Epithelial cell of alveolus of lung (primary cell): Measurements from ENCODE around the gene SOX15. TPM values are rescaled to one million over a fixed set of nuclear protein-coding genes. Genes with fewer than 3 reads are reported as not detected.

Experiments used
- total RNA-seq: library from RNA; depleted of rRNA; stranded (reverse); fragments of >200 nt; gene quantifications from 2 replicates; pipeline ENCODE4 v1.2.1, GENCODE V29; 2015

The SOX15 gene
- 0.52 and 2.8 TPM in 2 replicates for total RNA-seq

DNA sequence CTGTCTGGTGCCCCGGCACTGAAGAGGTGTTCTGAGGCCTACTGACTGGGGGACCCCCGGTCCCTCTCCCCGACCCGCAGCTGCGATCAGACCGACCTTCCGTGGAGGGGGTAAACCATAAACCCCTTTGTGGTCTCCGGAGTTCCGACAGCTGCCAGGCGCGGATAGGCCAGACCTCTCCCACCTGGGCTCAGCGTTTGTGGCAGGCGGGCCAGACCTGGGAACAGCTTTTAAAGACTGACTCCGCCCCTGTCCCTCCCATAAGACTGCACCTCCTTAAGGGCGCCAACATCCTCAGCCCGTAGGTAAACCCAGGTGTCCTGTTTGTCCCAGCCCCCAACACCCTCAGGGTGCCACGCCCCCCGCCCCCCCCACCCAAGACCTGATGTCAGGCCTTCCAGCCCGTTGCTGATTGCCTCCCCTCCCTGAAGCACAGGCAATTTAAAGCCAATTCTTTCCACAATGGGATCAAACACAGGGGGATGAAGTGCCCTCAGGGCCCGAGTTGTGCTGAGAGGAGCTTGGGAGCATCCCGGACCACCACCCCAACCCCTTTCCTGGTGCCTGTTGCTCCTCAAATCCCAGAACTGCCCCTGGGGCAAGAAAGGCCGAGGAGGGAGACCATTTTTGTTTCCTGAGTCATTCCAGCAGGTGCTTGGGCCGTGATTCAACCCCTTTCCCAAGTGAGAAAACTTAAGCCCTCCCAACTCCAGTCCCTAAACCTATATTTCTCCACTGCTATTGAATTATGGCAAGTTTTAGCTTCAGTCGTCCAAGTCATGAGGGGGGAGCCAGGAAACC lies at the start of gene SOX15:
Gene SOX15, minus strand, starts transcription at position 204 of the 801 bp plus-strand sequence. CDS start 418 bp downstream, outside the sequence.

DNA sequence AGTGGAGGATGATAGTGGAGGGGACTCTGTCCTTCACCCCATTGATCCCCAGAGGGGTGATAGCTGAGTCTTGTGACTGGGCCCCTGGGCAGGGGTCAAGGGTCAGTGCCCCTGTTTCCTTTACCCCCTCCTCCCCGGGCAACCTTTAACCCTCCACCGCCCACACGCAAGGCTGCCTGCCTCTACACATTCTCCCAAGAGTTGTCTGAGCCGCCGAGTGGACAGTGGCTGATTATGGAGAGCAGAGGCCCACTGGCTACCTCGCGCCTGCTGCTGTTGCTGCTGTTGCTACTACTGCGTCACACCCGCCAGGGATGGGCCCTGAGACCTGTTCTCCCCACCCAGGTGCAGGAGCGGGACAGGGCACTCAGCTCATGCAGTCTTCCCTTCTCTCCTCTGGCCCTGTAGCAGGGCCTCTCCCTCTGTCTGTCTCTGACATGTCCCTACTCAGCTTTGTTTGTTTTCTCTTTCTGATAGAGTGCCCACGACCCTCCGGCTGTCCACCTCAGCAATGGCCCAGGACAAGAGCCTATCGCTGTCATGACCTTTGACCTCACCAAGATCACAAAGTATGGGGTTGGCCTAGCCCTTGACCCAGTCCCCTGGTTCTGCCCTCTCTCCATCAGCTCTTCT lies 40.2 kb upstream of the SOX15 start, which contains the start of gene SHBG:
Gene SHBG, plus strand, starts transcription at position 197 of the 633 bp plus-strand sequence. Its CDS starts 38 bp downstream, at position 235.

DNA sequence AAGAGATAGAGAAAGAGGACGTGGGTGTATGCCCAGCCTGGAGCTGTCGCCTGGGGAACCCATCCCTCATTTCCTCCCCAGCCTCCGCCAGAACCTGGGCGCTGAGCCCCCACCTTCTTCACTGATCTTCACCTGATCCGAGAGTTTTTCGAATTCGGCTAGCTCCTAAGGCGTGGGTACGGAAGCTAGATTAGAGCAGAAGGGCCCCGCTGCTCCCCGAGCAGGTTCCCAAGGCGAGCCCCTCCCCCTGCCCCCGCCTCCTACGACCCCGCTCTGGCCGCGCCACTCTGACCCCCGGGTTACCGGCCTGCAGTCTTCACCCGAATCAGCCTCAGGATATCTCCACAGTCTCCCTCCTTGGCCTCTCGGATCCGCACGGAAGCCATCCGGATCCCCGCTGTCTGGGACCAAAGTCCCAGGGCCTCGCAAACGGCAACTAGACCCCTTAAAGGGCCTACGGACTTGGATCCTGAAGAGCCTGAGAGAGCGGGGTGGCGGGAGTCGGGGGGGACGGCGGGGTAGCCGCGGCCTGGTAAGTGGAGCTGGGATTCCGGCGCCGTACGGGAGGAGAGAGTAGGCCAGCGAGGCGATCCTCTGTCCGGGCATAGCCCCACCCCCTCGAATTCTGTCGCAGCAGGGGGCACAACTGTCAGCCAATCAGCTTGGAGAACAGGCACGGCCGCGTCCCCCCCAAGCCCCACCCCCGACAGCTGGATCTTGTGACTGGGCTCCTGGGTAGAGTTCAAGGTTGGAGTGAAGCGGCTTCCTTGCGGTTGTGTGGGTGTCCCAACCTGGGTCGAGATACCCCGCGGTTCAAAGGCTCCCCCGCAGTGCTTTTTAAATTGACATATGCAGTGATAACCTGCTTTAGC lies 37.6 kb upstream of the SOX15 start, which contains the start of gene SAT2:
Gene SAT2, minus strand, starts transcription at position 572 of the 872 bp plus-strand sequence. Its CDS starts 186 bp downstream, at position 386.

DNA sequence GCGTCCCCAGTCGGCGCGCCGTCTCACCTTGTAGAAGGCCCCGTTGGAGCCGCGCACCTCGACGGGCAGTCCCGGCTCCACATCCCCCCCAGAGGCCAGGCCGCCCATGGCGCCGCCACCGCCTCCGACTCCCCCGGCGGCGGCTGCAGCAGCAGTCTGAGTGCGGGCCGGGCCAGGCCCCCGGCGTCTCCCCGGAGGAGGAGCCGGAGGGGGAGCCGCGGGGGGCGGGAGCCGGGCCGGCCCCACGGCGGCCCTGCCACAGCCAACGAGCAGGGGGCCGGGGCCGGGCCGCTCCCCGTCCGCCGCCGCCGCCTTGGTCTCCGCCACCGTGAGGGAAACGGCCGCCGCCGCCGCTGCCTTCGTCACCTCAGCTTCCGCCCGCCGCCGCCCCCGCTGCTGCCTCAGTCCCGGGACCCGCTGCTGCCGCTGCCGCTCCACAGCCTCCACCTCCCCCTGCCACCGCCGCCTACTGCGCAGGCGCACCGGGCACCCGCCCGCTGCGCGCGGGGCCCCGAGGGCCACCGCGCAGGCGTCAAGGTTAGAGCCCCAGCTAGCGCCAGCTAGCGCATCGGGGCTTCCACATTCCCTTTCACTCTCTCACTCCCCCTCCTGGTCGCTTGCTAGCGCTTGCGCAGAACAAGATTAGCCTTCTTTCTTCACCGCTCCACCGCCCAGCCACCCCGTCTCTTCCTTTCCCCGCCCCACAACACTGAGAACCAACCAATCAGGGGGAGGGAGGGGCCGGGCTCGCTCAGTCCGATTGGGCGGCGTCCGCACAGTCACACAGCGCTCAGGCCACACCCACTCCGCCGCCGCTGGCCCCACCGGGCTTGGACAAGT lies 24.8 kb upstream of the SOX15 start, which contains the start of gene FXR2:
Gene FXR2, minus strand, starts transcription at position 473 of the 840 bp plus-strand sequence. Its CDS starts 365 bp downstream, at position 108.

DNA sequence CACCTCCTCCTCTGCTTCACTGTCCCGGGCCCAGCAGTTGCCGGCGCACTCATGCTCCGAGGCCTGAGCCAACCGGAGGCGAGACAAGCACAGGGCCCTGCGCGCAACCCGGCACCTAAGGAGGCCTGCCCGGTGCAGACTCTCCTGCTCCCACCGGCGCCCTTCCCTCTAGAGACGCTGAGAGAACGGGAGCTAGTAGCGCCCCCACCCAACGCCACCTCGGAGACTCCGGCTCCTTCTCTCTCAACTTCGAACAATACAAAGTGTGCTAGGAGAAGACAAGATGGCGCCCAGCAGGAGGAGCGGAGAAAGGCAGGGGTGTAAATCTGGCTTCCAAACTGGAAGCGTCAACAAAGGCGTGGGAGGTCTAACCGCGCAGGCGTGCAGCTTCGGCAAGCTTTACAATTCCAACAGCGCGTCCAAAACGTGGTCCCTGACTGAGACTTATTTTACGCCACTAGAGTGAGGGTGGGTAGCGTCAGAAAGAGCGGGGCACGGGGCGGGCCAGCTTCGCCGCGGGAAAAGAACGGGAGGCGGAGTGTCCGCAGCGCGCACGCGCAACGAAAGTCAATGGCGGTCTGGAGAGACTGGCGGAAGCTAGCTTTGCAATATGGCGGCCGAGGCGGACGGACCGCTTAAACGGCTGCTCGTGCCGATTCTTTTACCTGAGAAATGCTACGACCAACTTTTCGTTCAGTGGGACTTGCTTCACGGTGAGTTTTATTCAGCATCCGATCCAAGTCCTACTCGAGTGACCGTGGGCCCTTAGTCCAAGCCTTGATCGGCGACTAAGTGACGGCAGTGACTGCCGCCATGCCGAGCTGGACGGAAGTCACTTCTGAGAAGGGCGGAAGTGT lies 6.4 kb downstream of the SOX15 start, which contains the start of gene MPDU1:
Gene MPDU1, plus strand, starts transcription at position 600 of the 857 bp plus-strand sequence. Its CDS starts 11 bp downstream, at position 611.

DNA sequence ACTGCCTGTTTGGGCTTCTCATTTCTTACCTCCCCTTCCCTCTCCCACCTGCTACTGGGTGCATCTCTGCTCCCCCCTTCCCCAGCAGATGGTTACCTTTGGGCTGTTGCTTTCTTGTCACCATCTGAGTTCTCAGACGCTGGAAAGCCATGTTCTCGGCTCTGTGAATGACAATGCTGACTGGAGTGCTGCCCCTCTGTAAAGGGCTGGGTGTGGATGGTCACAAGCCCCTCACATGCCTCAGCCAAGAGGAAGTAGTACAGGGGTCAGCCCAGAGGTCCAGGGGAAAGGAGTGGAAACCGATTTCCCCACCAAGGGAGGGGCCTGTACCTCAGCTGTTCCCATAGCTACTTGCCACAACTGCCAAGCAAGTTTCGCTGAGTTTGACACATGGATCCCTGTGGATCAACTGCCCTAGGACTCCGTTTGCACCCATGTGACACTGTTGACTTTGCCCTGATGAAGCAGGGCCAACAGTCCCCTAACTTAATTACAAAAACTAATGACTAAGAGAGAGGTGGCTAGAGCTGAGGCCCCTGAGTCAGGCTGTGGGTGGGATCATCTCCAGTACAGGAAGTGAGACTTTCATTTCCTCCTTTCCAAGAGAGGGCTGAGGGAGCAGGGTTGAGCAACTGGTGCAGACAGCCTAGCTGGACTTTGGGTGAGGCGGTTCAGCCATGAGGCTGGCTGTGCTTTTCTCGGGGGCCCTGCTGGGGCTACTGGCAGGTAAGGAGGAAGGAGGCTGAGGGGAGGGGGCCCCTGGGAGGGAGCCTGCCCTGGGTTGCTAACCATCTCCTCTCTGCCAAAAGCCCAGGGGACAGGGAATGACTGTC lies 10.7 kb downstream of the SOX15 start, which contains the start of gene CD68:
Gene CD68, plus strand, starts transcription at position 638 of the 833 bp plus-strand sequence. Its CDS starts 40 bp downstream, at position 678.

DNA sequence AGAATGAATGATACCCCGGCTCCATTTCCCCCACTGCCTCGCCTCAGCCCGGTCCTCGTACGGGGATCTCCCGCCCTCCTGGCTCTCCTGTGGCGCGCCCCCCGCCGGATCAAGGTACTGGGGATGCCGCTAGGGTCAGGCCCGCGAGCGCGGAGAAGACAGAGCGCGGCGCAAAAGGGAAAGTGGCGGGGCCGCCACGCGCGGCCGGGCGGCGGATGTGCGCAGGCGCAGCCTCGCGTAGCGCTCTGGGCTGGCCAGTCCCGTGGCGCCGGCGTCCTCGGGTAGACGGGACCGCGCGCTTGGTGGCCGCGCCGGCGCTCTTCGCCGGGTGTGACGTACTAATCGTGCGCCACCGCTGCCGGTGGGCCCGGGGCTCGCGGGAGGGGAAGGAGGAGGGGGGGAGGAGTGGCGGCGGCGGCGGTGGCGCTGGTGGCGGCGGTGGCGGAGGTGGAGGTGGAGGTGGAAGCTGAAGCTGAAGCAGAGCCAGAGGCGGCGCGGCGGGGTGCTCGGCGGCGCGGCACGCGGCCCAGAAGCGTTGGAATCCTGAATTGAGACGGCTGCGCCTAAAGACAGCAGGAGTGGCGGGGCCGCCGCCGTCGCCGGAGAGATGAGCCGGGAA lies 28.2 kb downstream of the SOX15 start, which contains the start of gene SENP3:
Gene SENP3, plus strand, starts transcription at position 331 of the 619 bp plus-strand sequence. CDS start 1,158 bp downstream, outside the sequence.

DNA sequence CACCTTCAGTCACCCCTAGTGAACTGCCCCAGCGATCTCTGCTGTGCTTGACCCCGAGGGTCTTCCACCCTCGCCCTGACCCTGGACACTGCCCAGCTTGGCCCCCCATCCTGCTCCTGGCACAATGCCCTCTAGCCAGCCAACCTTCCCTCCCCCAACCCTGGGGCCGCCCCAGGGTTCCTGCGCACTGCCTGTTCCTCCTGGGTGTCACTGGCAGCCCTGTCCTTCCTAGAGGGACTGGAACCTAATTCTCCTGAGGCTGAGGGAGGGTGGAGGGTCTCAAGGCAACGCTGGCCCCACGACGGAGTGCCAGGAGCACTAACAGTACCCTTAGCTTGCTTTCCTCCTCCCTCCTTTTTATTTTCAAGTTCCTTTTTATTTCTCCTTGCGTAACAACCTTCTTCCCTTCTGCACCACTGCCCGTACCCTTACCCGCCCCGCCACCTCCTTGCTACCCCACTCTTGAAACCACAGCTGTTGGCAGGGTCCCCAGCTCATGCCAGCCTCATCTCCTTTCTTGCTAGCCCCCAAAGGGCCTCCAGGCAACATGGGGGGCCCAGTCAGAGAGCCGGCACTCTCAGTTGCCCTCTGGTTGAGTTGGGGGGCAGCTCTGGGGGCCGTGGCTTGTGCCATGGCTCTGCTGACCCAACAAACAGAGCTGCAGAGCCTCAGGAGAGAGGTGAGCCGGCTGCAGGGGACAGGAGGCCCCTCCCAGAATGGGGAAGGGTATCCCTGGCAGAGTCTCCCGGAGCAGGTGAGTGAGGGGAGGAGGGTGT lies 31.2 kb downstream of the SOX15 start, which contains the start of gene TNFSF13:
Gene TNFSF13, plus strand, starts transcription at position 207 of the 776 bp plus-strand sequence. Its CDS starts 290 bp downstream, at position 497.

DNA sequence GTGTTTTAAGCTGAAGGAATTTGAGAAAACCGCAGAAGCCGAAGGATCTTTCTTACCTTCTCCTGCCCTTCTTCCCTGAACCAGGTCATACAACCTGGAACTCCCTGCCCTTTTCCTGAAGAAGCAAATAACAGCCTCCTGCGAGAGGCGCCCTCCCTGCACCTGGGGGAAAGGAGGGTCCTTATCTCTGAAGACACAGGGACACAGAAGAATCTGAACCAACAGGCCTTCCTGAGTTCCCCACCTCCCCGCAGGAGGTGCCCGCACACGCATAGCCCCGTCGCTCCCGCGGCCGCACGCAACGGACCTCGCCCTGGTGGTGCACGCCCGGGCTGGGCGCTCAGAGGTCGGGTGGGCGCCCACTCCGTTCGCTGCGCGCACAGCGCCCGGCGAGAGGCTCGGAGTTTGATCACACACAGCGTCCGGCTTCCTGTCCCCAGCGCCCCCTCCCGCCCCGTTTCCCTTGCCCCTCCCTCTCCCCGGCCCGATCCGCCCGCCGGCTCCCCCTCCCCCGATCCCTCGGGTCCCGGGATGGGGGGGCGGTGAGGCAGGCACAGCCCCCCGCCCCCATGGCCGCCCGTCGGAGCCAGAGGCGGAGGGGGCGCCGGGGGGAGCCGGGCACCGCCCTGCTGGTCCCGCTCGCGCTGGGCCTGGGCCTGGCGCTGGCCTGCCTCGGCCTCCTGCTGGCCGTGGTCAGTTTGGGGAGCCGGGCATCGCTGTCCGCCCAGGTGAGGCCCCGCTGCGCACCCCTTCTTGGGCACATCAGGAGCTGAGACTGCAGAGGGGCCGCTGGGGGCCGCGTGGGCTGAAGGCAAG lies 41.1 kb downstream of the SOX15 start, which contains the start of gene TNFSF12:
Gene TNFSF12, plus strand, starts transcription at position 474 of the 816 bp plus-strand sequence. Its CDS starts 96 bp downstream, at position 570.

Other genes with a start within 250 kb of the SOX15 start
- gene KCTD11, start 237.9 kb downstream of the SOX15 start, total RNA-seq = 11.4 and 17.8 TPM in 2 replicates
- gene TMEM95, start 234.9 kb downstream of the SOX15 start, total RNA-seq = 0.13 TPM in 1 of 2 replicates, not detected in the other
- 0.65 and 2.2 TPM in 2 replicates for gene TNK1, start 209.0 kb downstream of the SOX15 start, total RNA-seq
- gene PLSCR3, start 195.6 kb downstream of the SOX15 start, total RNA-seq = 60.1 and 62.8 TPM in 2 replicates
- 130 and 211 TPM in 2 replicates for gene TMEM256, start 186.0 kb downstream of the SOX15 start, total RNA-seq
- 18.5 and 38.1 TPM in 2 replicates for gene NLGN2, start 182.2 kb downstream of the SOX15 start, total RNA-seq
- not detected in 2 replicates for gene SPEM1, start 169.8 kb downstream of the SOX15 start, total RNA-seq
- not detected in 2 replicates for gene SPEM2, start 164.5 kb downstream of the SOX15 start, total RNA-seq
- gene SPEM3, start 161.2 kb downstream of the SOX15 start, total RNA-seq = not detected in 2 replicates
- 3.8 and 8.9 TPM in 2 replicates for gene TMEM102, start 154.7 kb downstream of the SOX15 start, total RNA-seq
- gene FGF11, start 150.6 kb downstream of the SOX15 start, total RNA-seq = 2.1 and 7.3 TPM in 2 replicates
- gene CHRNB1, start 145.0 kb downstream of the SOX15 start, total RNA-seq = 5.2 and 11.9 TPM in 2 replicates
- 24.3 and 39.0 TPM in 2 replicates for gene ZBTB4, start 110.5 kb downstream of the SOX15 start, total RNA-seq
- gene SLC35G6, start 108.6 kb downstream of the SOX15 start, total RNA-seq = not detected in 2 replicates
- 55.6 and 62.1 TPM in 2 replicates for gene POLR2A, start 105.7 kb downstream of the SOX15 start, total RNA-seq
- 16.0 and 20.4 TPM in 2 replicates for gene TNFSF12, start 41.0 kb downstream of the SOX15 start, total RNA-seq
- gene TNFSF13, start 31.3 kb downstream of the SOX15 start, total RNA-seq = 4.1 and 4.9 TPM in 2 replicates
- 62.5 and 73.4 TPM in 2 replicates for gene SENP3, start 28.2 kb downstream of the SOX15 start, total RNA-seq
- 37.4 and 40.5 TPM in 2 replicates for gene CD68, start 10.5 kb downstream of the SOX15 start, total RNA-seq
- gene MPDU1, start 6.2 kb downstream of the SOX15 start, total RNA-seq = 202 and 249 TPM in 2 replicates
- gene FXR2, start 24.8 kb upstream of the SOX15 start, total RNA-seq = 24.8 and 37.5 TPM in 2 replicates
- gene SAT2, start 37.7 kb upstream of the SOX15 start, total RNA-seq = 26.6 and 100 TPM in 2 replicates
- gene SHBG, start 40.0 kb upstream of the SOX15 start, total RNA-seq = 0.26 and 1.4 TPM in 2 replicates
- 1.0 TPM in 1 of 2 replicates, not detected in the other for gene ATP1B2, start 60.8 kb upstream of the SOX15 start, total RNA-seq
- 55.3 and 73.2 TPM in 2 replicates for gene TP53, start 97.4 kb upstream of the SOX15 start, total RNA-seq
- 6.7 and 14.0 TPM in 2 replicates for gene WRAP53, start 98.4 kb upstream of the SOX15 start, total RNA-seq
- 1.6 and 8.7 TPM in 2 replicates for gene EFNB3, start 115.1 kb upstream of the SOX15 start, total RNA-seq
- gene DNAH2, start 127.7 kb upstream of the SOX15 start, total RNA-seq = under 0.01 and 0.16 TPM in 2 replicates
- 3.6 and 12.4 TPM in 2 replicates for gene KDM6B, start 244.1 kb upstream of the SOX15 start, total RNA-seq